HL-60 (cell line): Measurements from ENCODE around the gene WDR90.

Experiments
- DNase-seq, 2 experiments: peaks; one replicate each; pipeline ENCODE4 v3.0.0-alpha.2; 2010 to 2020; ENCODE audit warnings: low read depth in 1 of 2, low spot score in 1 of 2
- H3K27ac ChIP-seq: fragments of 250-450 bp; sonication (Bioruptor Pico); replicated peaks from 2 replicates; pipeline ENCODE4 v1.5.1; 2020; ENCODE audit warnings: mild to moderate bottlenecking, moderate library complexity
- H3K27me3 ChIP-seq: fragments of 250-450 bp; sonication (Bioruptor Pico); 2 replicates; pipeline ENCODE4 v1.5.1; 2021; ENCODE audit warnings: mild to moderate bottlenecking, moderate library complexity; ENCODE audit not compliant: insufficient read depth, poor library complexity, severe bottlenecking
- H3K4me3 ChIP-seq: replicated peaks from 2 replicates; pipeline ENCODE4 v1.5.1; 2011; ENCODE audit warnings: mild to moderate bottlenecking, control low read depth, low read length; ENCODE audit not compliant: insufficient read depth
- CTCF ChIP-seq: IDR thresholded peaks from one replicate; pipeline ENCODE4 v1.5.1; 2011; ENCODE audit warnings: low read length, control low read depth, inconsistent platforms; ENCODE audit not compliant: insufficient read depth
- GABPA ChIP-seq: IDR thresholded peaks from 2 replicates; pipeline ENCODE4 v1.6.1; 2012; ENCODE audit warnings: low read depth
- POLR2AphosphoS5 ChIP-seq: IDR thresholded peaks from 2 replicates; pipeline ENCODE4 v1.6.1; 2012; ENCODE audit warnings: low read depth
- REST ChIP-seq: IDR thresholded peaks from 2 replicates; pipeline ENCODE4 v1.6.1; 2012; ENCODE audit warnings: low read depth; ENCODE audit not compliant: insufficient replicate concordance
- SPI1 ChIP-seq: IDR thresholded peaks from 2 replicates; pipeline ENCODE4 v1.6.1; 2012; ENCODE audit warnings: low read depth, mild to moderate bottlenecking, borderline replicate concordance

Gene WDR90

GRCh38 chr16:698911-699671 lies 49.9 kb downstream of the WDR90 start:
- TF ChIP-seq REST: peak; percentile 33
- no peak for TF ChIP-seq SPI1
- TF ChIP-seq GABPA: no peak
- H3K27ac ChIP-seq: no peak overlapping the region
- H3K27me3 ChIP-seq: peaks cover 57% of the 10 kb centered on the region
- DNase-seq: no peak
- H3K4me3 ChIP-seq: no peak overlapping the region

GRCh38 chr16:700684-701584 lies 51.8 kb downstream of the WDR90 start:
- Histone ChIP-seq H3K27me3 (peaks cover 53% of the 10 kb centered on the region), H3K27ac (no peak overlapping the region), H3K4me3 (no peak overlapping the region)
- TF ChIP-seq CTCF (no peak), POLR2AphosphoS5 (no peak), REST (peak; percentile 98), GABPA (no peak), SPI1 (no peak)
- DNase-seq: no peak

GRCh38 chr16:702341-702740 lies 53.2 kb downstream of the WDR90 start:
- no peak for DNase-seq
- Histone ChIP-seq H3K4me3 (no peak overlapping the region), H3K27ac (no peak overlapping the region), H3K27me3 (peaks cover 62% of the 10 kb centered on the region)
- no peak for TF ChIP-seq SPI1
- no peak for TF ChIP-seq GABPA
- no peak for TF ChIP-seq POLR2AphosphoS5
- TF ChIP-seq REST: no peak
- TF ChIP-seq CTCF: no peak
